ENCODE data around the gene SCARF1. TPM values are rescaled to one million over a fixed set of nuclear protein-coding genes. Genes with fewer than 3 reads are reported as not detected.
"Not testable (repeated sequence)": the region's sequence is repeated elsewhere in the genome, so short reads cannot be mapped to it uniquely, and the experiment has no call there.

SCARF1 gene, protein sequence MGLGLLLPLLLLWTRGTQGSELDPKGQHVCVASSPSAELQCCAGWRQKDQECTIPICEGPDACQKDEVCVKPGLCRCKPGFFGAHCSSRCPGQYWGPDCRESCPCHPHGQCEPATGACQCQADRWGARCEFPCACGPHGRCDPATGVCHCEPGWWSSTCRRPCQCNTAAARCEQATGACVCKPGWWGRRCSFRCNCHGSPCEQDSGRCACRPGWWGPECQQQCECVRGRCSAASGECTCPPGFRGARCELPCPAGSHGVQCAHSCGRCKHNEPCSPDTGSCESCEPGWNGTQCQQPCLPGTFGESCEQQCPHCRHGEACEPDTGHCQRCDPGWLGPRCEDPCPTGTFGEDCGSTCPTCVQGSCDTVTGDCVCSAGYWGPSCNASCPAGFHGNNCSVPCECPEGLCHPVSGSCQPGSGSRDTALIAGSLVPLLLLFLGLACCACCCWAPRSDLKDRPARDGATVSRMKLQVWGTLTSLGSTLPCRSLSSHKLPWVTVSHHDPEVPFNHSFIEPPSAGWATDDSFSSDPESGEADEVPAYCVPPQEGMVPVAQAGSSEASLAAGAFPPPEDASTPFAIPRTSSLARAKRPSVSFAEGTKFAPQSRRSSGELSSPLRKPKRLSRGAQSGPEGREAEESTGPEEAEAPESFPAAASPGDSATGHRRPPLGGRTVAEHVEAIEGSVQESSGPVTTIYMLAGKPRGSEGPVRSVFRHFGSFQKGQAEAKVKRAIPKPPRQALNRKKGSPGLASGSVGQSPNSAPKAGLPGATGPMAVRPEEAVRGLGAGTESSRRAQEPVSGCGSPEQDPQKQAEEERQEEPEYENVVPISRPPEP
- total RNA-seq (2014; rRNA removed; shearing (Covaris generic)) = 1.5 and 2.5 TPM in 2 replicates
- polyA plus RNA-seq (2015; cell fraction: cytosol; rRNA removed) = 1.2 and 1.6 TPM in 2 replicates
- 2.1 and 2.8 TPM in 2 replicates for polyA plus RNA-seq (2015; cell fraction: nucleus; rRNA removed)

DNA sequence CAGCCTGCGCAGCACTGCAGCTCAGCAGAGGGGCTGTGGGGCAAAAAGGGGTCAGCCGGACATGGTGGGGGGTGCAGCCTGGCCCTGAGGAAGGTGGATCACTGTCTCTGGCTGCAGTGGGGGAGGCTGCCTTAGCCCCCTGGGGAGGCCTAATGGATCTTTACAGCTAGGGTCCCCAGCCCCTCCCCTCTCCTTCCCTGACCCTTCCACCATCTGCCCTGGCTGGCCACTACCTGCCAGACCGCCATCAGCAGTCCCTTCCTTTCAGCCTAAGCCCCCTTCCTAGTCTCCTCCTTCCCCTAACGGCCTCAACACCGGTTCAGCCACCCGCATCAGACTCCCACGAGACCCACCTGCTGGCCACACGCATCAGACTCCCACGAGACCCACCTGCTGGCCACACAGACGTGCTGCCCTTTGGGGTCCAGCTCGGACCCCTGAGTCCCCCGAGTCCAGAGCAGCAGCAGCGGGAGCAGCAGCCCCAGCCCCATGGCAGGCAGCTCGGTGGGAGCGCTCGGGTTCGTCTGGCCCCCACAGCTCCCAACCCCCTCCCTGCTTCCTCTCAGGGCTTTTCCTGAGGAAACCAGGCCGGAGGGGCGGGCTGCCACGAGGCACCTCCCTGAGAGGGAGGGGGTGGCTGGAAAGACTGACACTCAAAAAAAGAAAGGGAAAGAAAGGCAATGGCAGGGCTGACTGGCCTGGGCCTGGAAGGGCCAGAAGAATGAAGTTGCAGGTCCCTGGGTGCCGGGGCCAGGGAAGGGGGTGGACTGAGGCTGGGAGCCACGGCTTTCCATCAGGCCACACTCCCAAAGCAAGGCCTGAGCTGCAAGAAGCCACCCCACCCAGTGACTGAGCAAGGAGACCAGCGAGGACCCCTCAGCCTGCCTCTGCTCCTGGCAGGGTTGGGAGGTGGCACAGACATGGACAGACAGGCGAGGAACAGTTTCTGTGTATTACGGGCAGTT, at the start of gene SCARF1:
TSS of gene SCARF1 (minus strand) at position 526 of the 965 bp plus-strand sequence. CDS start at position 491, 35 bp downstream.
- DNase-seq (ENCODE audit: low read depth) = no peak

- peak; percentile 85 for DNase-seq (ENCODE audit: low read depth)
These were observed 47.8 kb upstream of the SCARF1 start for GRCh38 chr17:1693339-1693738.

- DNase-seq (ENCODE audit: low read depth) = no peak
These were observed 45.2 kb upstream of the SCARF1 start for GRCh38 chr17:1690544-1691221.

DNA sequence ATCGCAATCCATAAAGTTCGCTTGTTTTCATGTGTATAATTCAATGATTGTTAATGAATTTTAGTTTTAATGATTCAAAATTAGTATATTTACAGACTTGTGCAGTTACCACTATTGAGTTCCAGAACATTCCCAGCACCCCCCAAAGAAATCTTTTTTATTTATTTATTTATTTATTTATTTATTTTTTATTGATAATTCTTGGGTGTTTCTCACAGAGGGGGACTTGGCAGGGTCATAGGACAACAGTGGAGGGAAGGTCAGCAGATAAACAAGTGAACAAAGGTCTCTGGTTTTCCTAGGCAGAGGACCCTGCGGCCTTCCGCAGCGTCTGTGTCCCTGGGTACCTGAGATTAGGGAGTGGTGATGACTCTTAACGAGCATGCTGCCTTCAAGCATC, 42.9 kb upstream of the SCARF1 start:
- DNase-seq (ENCODE audit: low read depth) = not testable (repeated sequence)

GRCh38 chr17:1686086-1686485, 40.6 kb upstream of the SCARF1 start:
- DNase-seq (ENCODE audit: low read depth) = no peak

DNA sequence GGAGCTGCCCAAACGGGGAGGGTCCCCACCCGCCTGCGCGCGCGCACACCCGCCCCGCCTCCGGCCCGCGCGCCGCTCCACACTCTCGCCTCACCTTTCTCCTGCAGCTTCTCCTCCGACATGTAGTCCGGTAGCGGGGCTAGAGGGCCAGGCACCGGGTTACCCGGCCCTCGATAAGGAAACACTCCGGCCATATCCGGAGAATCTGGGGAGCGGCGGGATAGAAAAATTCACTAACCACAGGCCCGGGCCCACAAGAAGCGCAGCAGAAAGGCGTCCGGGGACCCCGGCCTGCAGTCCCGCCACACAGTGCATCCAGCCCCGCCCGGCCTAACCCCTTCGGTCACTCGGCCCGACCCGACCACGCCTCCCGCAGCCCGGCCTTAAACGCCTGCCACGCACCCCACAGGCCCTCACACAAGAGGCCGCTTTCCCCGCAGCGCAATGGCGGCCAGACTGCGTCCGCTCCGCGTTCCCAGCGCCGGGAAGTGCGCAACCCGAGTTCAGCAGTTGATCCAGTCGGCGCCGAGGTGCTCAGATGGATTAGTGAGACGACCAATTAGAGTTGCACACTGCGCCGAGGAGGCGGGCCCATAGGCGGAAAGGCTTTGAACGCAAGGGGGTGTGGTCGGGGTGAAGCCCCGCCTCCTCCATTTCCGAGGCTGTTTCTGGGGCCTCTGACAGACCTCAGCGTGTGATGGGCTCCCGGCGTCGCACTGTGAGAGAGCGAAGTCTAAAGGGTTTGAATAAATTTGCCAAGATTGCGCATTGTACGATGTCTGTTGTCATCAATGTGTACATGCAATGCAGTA, 39.1 kb upstream of the SCARF1 start, which contains the start of gene PRPF8:
TSS of gene PRPF8 (minus strand) at position 490 of the 812 bp plus-strand sequence. CDS start at position 194, 296 bp downstream.
- peak; percentile 96 for DNase-seq (ENCODE audit: low read depth)

GRCh38 chr17:1683459-1683858, 37.9 kb upstream of the SCARF1 start:
- no peak for DNase-seq (ENCODE audit: low read depth)

GRCh38 chr17:1676401-1676800, 30.9 kb upstream of the SCARF1 start:
- DNase-seq (ENCODE audit: low read depth) = no peak

DNA sequence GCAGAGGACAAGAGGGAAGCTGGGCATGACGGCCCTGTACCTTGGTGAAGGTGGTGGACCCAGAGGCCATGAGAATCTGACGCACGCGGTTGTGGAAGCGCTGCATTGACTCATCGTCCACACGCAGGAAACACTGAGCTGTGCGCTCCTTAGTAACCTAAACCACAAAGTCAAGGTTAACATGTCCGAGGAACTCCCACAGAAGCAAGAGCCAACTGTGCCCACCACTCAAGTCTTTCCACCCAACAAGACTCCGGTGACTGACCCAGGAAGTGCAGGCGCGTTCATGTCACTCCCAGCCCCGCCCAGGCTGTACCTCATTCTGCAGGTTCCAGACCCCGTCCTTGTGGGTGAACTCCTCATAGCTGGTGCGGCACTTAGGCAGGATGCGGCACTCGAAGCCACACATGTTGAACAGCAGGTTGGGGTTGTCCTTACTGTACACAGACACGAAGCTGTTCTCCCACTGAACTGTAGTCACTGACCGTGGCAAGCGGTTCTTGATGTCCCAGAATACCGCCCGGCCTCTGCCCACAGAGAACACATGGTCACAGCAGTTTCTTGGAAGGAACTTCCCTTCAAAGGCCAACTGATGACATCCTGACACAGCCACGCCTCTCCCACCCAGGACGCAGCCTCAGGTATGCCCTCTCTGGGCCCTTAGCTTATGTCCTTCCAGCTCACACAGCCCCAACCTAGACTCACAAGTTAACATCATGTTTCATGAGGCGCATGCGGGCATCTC, 27.7 kb upstream of the SCARF1 start:
- peak; percentile 76 for DNase-seq (ENCODE audit: low read depth)

- DNase-seq (ENCODE audit: low read depth) = not testable (repeated sequence)
These were observed 18.4 kb upstream of the SCARF1 start for GRCh38 chr17:1663934-1664333.

DNA sequence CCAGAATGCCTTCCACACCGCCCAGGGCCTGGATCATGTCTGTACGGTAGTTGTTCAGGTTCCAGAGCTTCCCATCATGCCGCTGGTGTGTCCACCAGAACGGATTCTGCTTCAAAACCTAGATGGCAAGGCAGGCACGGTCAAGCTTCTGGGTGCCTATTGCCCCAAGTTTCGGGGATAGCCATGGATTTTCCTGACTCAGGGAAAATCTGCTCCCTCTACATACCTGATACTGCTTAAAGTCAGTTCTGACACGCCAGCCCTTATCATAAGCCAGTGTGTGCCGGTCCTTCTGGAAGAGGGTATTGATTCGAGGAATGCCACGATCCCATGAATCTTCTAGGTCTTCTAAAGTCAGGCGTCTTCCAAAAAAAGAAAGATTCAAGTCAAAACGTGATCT, 15.5 kb upstream of the SCARF1 start:
- no peak for DNase-seq (ENCODE audit: low read depth)

DNA sequence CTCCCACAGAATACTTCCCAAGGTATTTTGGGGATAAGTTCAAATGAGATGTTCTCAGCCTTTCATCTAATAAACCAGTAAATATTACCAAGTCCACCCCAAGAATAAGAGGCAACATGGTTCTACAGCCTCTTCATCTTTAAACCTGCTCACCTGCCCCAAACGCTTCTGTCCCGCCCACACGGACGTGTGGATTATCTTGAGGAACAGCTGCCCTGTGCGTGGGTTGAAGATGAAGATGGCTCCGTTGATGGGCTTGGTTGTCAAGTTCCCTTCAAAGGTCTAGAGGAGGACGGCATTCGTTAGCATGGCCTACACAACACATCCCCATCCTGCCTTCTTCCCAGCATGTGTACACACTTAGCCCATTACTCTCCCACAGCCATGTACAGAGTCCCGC, 12.6 kb upstream of the SCARF1 start:
- DNase-seq (ENCODE audit: low read depth) = no peak

GRCh38 chr17:1653735-1654134, 8.2 kb upstream of the SCARF1 start:
- DNase-seq (ENCODE audit: low read depth) = no peak

GRCh38 chr17:1652794-1653193, 7.3 kb upstream of the SCARF1 start:
- DNase-seq (ENCODE audit: low read depth) = not testable (repeated sequence)

DNA sequence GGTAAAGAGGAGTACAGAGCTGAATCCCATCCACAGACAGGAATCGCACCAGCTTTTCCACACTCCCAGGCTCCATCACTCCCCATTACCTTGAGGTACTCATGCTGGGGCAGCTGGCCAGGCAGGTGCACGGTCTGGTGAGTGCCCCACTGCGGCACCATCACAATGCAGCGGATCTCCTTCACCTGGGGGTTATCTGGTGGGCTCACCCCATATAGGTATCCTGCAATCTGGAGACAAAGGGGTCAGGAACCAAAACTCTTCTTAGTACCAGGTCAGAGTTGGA, 6.0 kb upstream of the SCARF1 start:
- DNase-seq (ENCODE audit: low read depth) = no peak

GRCh38 chr17:1650731-1651558, 5.4 kb upstream of the SCARF1 start:
- no peak for DNase-seq (ENCODE audit: low read depth)

GRCh38 chr17:1649844-1650501, 4.4 kb upstream of the SCARF1 start, which contains the start of gene RILP:
Gene RILP, minus strand, starts transcription at chr17:1649866. Its CDS starts 62 bp downstream, at chr17:1649804.
- peak; percentile 36 for DNase-seq (ENCODE audit: low read depth)

All from HT1080 (cell line).